ENCODE data around the gene THRB. TPM values are rescaled to one million over a fixed set of nuclear protein-coding genes. Genes with fewer than 3 reads are reported as not detected.

Gene THRB
- polyA plus RNA-seq, 1 experiment, result 0.83 TPM

GRCh38 chr3:24533561-24534193 is 39.0 kb upstream of the THRB start:
- TF ChIP-seq CTCF (IDR thresholded peaks at IDR 0.05; ENCODE audit: insufficient read depth, low read depth, low read length), result no peak
- POLR2A ChIA-PET, result no interaction called here
- Histone ChIP-seq H3K27me3 (ENCODE audit: control insufficient read depth, insufficient read depth, low read length) (no peaks in the 10 kb centered on the region; the same call in 1 of the 2 replicates), H3K4me3 (ENCODE audit: low read depth, low read length) (no peak overlapping the region), H3K36me3 (ENCODE audit: control insufficient read depth, insufficient read depth, low read length) (no peaks in the 10 kb centered on the region)
- CTCF ChIA-PET, result no interaction called here
- DNase-seq (ENCODE audit: low read depth), result no peak

GRCh38 chr3:24530471-24530870 is 35.8 kb upstream of the THRB start:
- Histone ChIP-seq H3K27me3 (ENCODE audit: control insufficient read depth, insufficient read depth, low read length) (no peaks in the 10 kb centered on the region; the same call in none of the 2 replicates), H3K4me3 (ENCODE audit: low read depth, low read length) (no peak overlapping the region), H3K36me3 (ENCODE audit: control insufficient read depth, insufficient read depth, low read length) (no peaks in the 10 kb centered on the region)
- CTCF ChIA-PET, result no interaction called here
- DNase-seq (ENCODE audit: low read depth), result no peak
- no peak for TF ChIP-seq CTCF (IDR thresholded peaks at IDR 0.05; ENCODE audit: insufficient read depth, low read depth, low read length)
- POLR2A ChIA-PET, result no interaction called here

- no peak for TF ChIP-seq CTCF (IDR thresholded peaks at IDR 0.05; ENCODE audit: insufficient read depth, low read depth, low read length)
- DNase-seq (ENCODE audit: low read depth), result no peak
- Histone ChIP-seq H3K27me3 (ENCODE audit: control insufficient read depth, insufficient read depth, low read length) (no peaks in the 10 kb centered on the region; the same call in none of the 2 replicates), H3K36me3 (ENCODE audit: control insufficient read depth, insufficient read depth, low read length) (no peaks in the 10 kb centered on the region), H3K4me3 (ENCODE audit: low read depth, low read length) (no peak overlapping the region)
- ChIA-PET POLR2A (no interaction called here), CTCF (no interaction called here)
Observed at GRCh38 chr3:24529210-24529609, 34.6 kb upstream of the THRB start.

- ChIA-PET CTCF (no interaction called here), POLR2A (no interaction called here)
- TF ChIP-seq CTCF (IDR thresholded peaks at IDR 0.05; ENCODE audit: insufficient read depth, low read depth, low read length), result no peak
- no peak for DNase-seq (ENCODE audit: low read depth)
- Histone ChIP-seq H3K36me3 (ENCODE audit: control insufficient read depth, insufficient read depth, low read length) (no peaks in the 10 kb centered on the region), H3K27me3 (ENCODE audit: control insufficient read depth, insufficient read depth, low read length) (peaks cover 4% of the 10 kb centered on the region), H3K4me3 (ENCODE audit: low read depth, low read length) (no peak overlapping the region)
Observed at GRCh38 chr3:24526640-24527212, 32.1 kb upstream of the THRB start.

GRCh38 chr3:24525557-24525956 is 30.9 kb upstream of the THRB start:
- no peaks in the 10 kb centered on the region for H3K36me3 ChIP-seq (ENCODE audit: control insufficient read depth, insufficient read depth, low read length)
- ChIA-PET CTCF (no interaction called here), POLR2A (no interaction called here)
- peaks cover 5% of the 10 kb centered on the region for H3K27me3 ChIP-seq (ENCODE audit: control insufficient read depth, insufficient read depth, low read length)
- no peak for DNase-seq (ENCODE audit: low read depth)
- H3K4me3 ChIP-seq (ENCODE audit: low read depth, low read length), result no peak overlapping the region
- TF ChIP-seq CTCF (IDR thresholded peaks at IDR 0.05; ENCODE audit: insufficient read depth, low read depth, low read length), result no peak
